Measurements from ENCODE around the gene ROCK1. TPM values are rescaled to one million over a fixed set of nuclear protein-coding genes. Genes with fewer than 3 reads are reported as not detected.
"Not testable (repeated sequence)": the region's sequence is repeated elsewhere in the genome, so short reads cannot be mapped to it uniquely, and the experiment has no call there.

The ROCK1 gene
- polyA plus RNA-seq, 5 donors, result 54.8 to 92.5 (median 82.1) TPM

DNA sequence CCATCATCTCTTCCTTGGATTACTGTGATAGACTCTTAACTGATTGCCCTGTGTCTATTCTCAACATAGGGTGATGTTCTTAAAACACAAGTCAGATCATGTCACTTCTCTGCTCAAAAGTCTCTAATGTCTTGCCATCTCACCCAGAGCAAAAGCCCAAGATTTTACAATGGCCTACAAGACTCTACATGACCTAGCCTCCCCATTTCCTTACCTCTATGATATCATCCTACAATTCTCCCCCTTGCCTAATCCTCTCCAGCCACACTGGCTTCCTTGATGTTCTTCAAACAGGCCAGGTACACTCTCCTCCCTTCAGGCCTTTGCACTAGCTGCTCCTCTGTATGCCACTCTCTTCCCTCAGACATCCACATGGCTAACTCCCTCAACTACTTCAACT lies 55.1 kb downstream of the ROCK1 start:
- no peak for DNase-seq

DNA sequence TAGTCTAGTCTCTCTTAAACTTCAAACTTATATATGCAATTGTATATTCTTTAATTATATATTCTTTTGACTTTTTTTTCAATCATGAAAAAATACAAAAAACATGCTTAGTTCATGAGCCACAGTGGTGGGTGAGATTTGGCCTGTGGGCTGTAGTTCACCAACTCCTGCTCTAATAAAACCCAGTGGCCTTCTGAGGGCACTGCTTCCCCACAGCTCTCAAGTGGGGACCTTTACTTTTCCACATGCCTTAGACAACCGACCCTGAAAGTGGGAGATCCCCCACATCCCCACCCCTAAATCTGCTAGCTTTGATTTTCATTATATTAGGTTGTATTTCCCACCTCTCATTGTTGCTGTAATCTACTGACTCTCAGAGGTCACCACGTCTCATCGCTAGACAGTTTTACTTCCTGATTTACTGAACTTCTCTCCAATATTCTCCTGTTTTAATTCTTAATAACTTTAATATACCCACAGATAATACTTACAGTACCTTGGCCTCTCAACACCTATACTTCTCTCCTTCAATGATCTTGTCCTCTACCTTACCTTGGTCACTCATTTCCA lies 57.3 kb downstream of the ROCK1 start:
- DNase-seq, result no peak

DNA sequence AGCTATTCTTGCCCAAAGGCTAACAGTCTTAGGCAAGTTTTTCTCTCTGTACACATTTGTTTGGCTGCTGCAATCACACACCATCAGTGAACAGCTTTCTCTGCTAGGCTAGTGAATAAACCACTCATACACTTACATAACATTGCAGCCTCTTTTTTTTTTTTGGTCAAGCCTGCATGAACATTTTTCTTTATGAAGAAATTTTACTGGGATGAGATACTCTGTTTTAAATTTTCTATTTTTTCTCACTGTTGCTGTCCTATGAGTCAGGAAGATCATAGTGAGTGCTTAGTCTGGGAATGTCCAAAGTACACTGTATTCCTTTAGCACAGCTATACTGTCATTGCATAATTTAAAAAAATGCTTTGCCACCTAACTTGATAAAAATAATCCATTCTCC lies 58.5 kb downstream of the ROCK1 start:
- no peak for DNase-seq

DNA sequence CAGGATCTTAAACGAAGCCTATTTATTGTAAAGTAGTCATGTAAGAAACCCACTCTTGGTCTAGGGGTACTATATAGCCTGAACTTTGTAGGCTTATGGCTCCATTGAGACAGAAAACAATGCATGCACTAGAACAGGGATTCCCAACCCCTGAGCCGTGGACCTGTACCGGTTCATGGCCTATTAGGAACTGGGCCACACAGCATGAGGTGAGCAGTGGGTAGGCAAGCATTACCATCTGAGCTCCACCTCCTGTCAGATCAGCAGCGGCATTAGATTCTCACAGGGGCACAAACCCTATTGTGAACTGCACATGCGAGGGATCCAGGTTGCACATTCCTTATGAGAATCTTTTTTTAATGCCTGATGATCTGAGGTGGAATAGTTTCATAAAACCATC lies 59.2 kb downstream of the ROCK1 start:
- DNase-seq, result no peak

DNA sequence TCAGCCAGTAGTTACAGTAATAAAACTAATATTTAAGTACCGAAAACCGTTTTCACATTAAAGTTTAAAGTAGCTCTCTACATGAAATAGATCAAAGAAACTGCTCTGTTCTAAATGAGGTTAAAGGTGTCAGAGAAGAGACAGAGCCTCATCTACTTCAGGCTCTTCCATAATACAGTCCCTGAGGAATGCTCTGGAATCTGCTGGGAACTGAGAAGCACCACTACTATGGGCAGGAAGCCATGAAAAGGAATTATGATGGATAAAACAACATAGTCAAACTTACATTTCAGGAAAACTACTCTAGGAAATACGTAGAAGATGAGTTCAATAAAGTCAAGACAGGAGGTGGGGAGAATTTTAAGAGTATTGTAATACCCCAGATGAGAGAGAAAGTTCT lies 60.0 kb downstream of the ROCK1 start:
- DNase-seq, result no peak

DNA sequence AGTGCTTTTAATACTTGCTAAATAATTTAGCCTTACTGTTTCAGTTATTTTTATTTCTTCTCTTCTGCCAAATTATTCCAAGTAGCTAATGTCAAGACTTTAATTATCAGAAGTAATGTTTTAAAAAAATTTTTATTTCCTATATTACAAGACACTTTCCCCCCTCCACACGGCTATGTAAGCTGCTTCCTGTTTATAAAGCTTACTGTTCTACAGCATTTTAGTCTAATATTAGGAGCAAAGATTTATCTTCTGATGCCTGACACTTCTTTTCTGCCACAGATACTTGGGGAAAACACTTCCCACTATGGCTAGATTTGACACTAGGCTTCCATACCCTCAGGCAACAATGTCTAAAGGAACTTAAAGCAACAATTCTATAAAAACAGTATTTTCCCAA lies 62.3 kb downstream of the ROCK1 start:
- peak in 1 of 2 donors; percentile 6 for DNase-seq

DNA sequence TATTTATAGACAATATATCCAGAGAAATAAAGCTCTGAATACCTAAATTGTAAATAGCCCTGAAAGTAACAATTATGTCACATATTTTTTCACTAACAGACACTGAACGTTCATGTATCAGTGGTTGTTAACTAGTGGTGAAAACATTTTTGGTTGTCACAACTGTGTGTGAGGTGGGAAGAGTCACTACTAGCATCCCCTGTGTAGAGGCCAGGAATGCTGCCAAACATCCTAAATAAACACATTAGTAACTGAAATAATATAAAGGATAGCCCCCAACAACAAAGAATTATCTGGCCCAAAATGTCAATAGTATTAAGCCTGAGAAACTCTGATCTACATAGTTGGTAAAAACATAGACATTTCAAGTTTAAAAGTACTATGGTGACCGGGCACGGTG lies 64.5 kb downstream of the ROCK1 start:
- no peak for DNase-seq

DNA sequence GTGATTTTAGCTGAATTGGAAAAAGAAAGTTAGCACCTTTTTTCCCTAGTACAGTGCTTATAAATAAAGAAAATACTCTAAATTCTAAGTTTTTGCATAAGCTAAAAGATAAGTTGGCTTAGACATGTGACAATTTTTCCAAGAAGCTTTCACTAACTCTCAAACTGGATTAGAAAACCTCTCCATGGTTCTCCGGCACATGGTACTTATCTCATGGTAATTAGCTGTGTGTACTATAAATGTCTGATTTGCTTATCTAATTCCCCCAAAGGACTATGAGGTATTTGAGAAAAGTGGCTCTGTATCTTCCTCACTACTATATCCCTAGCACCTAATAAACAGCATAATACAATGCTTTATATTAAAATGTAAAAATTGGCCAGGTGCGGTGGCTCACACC lies 71.1 kb downstream of the ROCK1 start:
- no peak for DNase-seq

DNA sequence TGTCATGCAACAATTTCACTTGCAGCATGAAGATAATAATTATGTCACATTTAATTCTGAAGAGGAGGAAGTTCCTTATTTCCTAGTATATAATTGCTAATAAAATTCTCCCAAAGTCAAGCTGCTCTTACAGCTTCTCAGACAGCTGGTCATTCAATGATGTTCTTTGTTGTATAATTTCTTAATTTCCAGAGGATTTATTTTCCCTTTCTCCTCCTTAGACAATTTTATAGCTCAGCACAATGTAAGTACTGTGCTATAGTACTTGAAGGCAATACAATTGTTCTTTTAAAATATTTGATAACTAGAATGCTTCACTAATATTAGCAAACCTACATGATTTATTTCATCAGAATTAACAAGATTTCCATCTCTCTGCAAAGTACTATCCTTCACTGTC lies 73.4 kb downstream of the ROCK1 start:
- no peak for DNase-seq

DNA sequence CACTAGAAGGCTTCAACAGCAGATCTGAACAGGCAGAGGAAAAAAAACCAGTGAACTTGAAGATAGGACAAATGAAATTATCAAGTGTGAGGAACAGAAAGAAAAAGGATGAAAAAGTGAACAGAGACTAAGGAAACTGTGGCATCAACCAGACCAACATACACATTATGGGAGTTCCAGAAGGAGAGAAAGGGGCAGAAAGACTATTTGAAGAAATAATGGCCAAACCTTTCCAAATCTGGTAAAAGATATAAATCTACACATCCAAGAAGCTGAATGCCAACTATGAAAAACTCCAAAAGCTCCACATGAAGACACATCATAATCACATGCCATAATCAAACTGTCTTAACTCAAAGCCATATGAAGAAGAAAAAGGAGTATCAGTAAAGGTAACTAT lies 79.8 kb downstream of the ROCK1 start:
- no peak for DNase-seq

DNA sequence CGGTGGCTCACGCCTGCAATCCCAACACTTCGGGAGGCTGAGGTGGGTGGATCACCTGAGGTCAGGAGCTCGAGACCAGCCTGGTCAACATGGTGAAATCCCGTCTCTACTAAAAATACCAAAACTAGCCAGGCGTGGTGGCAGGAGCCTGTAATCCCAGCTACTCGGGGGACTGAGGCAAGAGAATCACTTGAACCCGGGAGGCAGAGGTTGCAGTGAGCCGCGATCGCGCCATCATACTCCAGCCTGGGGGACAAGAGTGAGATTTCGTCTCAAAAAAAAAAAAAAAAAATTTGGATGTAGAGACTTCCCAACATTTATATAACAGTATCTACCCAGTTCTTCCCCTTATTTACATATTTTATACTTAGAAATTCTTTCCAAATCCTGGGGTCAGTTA lies 93.4 kb downstream of the ROCK1 start:
- not testable (repeated sequence) for DNase-seq

DNA sequence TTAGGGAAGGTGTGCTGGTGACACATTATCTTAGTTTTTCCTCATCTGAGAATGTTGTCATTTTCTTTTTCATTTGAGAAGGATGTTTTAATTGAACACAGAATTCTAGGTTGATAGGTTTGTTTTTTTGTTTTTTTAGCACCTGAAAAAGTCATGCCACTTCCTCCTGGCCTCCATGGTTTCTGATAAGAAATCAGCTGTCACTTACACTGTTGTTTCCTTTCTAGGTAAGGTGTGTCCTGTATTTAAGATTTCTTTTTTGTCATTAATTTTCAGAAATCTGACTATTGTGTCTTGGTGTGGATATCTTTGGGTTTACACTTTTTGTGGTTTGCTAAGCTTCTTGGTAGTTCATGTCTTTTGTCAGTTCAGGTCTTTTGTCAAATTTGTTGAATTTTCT lies 99.3 kb downstream of the ROCK1 start:
- no peak for DNase-seq

DNA sequence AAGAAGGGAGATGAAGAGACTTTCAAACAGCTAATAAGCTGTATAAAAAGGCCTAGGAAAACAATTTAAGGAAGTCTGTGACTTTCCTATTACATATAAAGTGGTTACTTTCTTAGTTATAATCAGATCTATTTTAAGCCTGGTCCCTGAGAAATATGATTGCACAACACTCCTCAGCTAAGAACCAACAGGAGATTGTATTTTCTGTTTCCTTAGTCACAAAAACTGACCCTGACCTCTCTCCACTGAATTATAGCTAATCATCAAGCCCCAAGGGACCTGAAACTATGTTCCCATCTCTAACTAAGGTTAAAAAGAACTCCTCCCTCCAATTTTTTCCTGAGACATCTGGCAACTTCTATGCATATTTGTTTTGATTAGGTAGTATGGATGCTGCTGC lies 106.9 kb downstream of the ROCK1 start:
- DNase-seq, result peak; percentile 24 to 26

DNA sequence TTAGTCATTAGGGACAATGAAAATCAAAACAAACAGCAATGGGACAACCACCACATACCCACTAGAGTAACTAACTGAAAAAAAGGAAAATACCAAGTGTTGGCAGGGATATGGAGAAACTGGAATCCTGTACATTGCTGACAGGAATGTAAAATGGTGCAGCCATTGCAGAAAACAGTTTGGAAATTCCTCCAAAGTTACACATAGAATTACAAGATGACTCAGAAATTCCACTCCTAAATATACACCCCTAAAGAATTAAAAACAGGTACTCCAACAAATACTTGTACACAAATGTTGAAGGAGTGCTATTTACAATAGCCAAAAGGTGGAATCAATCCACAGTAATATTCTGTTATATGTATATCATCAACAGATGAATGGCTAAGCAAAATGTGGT lies 110.9 kb downstream of the ROCK1 start:
- no peak for DNase-seq

DNA sequence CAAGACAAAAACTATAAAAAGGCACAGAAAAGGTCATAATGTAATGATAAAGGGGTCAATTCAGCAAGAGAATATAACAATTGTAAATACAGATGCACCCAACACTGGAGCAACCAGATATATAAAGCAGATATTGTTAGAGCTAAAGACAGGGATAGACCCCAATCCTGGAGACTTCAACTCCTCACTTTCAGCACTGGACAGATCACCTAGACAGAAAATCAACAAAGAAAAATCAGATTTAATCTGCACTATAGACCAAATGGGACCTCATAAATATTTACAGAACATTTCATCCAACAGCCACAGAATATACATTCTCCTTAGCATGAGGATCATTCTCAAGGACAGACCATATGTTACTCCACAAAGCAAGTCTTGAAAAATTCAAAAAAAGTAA lies 114.2 kb downstream of the ROCK1 start:
- DNase-seq, result no peak

DNA sequence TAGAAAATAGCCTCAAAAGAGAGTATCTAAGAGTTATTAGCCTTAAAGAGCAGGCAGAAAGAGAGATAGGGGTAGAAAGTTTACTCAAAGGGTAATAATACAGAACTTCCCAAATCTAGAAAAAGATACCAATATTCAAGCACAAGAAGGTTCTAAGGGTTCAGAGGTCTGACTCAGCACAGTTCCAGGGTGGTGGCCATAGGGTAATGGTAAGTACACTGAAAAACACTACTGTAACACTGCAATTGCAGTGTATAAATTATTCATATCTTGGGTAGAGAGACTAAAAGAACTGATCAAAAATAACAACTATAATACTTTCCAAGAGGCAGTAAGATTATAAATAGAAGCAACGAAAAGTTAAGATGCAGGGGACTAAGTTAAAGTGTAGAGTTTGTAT lies 115.2 kb downstream of the ROCK1 start:
- DNase-seq, result no peak

DNA sequence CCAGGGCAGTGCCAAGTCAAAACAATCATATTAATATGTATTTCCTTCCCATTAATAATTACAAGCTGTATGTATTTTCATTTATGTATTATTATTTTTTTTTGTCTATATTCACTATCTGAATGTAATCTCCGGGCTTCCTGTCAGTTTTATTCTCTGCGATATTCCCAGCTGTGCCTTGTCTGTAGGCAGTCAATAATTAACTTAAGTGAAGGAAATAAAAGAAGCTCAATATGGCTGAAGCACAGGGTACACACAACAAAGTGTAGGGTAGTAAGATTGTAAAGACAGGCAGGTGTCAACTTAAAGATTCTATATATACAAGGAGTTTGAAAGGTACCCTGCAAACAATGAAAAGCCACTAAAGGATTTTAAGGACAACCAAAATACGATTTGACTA lies 122.9 kb downstream of the ROCK1 start:
- DNase-seq, result no peak

DNA sequence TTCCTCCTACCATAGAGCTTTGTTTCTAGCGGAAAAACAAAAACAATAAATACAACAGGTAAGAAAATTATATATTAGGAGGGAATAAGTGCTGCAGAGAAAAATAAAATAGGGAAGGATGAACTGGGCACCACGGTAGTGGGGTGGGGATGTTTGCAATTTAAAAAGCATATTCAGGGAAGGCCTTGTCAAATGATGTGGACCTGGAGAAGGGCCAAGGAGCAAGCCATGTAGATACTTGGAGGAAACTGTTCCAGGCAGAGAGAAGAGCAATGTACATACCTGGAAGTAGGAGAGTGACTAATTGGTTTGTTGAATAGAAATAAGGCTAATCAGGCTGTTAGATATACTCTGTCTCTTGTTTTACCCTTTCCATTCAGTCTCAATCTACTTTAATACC lies 136.5 kb downstream of the ROCK1 start:
- DNase-seq, result no peak

DNA sequence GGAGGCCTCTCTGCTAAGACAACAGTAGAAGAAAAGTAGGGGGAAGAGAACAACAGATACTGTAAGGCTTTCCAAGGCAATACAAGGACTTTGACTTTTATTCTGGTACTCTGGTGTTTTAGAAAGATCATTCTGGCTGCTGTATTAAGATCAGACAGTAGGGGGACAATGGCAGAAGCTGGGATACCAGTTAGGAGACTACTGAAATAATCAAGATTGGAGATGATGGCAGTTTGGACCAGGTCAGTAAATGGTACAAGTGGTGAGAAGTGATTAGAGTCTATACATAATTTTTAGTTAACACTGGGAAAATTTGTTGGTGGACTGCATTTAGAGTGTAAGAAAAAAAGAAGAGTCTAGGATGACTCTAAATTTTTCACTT lies 139.7 kb downstream of the ROCK1 start:
- DNase-seq, result no peak

DNA sequence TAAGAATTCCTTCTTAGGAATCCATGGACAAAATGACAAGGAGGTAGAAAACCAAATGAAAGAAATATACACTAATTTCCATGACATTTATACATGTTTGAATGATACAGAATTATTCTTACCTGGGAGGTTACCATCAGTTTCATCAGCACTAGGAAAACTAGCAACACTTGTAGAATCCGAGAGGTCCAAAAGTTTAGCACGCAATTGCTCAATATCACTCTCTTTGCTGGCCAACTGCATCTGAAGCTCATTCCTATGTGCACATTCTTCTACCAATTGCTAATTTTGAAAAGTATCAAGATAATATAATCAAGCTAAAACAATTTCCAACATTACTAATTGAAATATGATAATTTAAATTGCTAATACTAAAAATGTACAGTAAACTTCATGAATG lies 144.8 kb downstream of the ROCK1 start:
- no peak for DNase-seq

DNA sequence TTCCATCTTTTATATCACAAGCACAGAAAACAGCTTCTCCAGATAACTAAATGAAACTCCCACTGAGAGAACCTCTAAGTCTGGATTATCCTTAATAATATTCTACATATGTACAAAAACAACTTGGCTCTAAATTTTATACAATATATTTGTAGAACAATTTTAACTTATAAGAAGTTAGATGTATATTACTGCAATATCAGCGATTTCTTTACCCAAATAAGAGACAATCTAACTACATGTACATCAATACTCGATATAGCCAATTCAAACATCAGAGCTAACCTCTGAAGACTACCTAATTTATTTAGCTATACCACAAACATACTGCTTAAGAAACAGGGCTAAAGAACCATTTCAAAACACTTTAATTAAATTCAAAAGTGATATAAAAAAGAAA lies 148.6 kb downstream of the ROCK1 start:
- DNase-seq, result no peak

DNA sequence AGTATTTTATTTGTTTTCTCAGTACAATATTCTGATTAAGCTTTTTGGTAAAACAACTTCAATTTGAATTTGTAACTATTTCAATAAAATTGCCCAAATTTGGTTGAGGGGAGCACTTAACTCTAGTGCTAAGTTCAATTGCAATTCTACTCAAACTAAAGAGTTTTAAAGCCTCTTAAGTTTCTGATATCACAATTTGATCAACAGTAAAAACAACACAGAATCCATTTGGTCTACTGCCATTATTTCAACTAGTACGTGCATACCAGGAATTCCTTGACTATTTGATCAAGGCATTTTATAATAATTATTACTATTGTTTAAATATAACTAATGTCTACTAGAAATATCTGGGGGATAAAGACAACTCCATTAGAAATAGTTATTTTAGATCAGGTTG lies 150.9 kb downstream of the ROCK1 start:
- DNase-seq, result no peak

DNA sequence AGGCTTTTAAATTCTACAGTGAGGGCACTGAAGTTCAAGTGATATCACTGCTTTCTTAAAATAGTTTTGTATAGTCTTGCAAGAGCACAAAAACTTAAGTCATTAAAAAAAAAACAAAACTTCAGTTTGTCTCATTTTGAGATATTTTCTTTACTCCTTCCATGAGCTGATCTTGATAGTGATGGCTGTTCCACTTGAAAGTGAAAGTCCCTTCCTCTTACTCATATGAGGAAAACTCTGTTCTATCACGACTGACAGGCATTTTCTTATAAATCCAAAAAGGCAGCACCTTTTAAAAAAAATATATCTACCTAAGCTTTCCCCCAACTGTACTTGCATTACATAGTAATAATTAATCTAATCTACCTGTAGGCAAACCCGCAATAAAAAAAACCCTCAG lies 160.8 kb downstream of the ROCK1 start:
- not testable (repeated sequence) for DNase-seq
